H9 (cell line): ENCODE data around the gene GRB7. TPM values are rescaled to one million over a fixed set of nuclear protein-coding genes. Genes with fewer than 3 reads are reported as not detected.

Source experiments
- DNase-seq: peaks from one replicate; pipeline ENCODE4 v3.0.0-alpha.2; 2017
- H2AFZ ChIP-seq: one replicate; pipeline ENCODE4 v1.6.1; 2013; ENCODE audit warnings: mild to moderate bottlenecking, low read length, control low read depth, moderate library complexity
- H2AK5ac ChIP-seq: 2 replicates; pipeline ENCODE4 v1.6.1; 2013; ENCODE audit warnings: low read length, control low read depth, mixed read lengths; ENCODE audit not compliant: insufficient read length
- H2BK120ac ChIP-seq: one replicate; pipeline ENCODE4 v1.6.1; 2013; ENCODE audit warnings: low read depth, mild to moderate bottlenecking, low read length, control low read depth, inconsistent platforms; ENCODE audit not compliant: poor library complexity, severe bottlenecking
- H2BK12ac ChIP-seq: 2 replicates; pipeline ENCODE4 v1.6.1; 2013; ENCODE audit warnings: low read length, control low read depth, mixed read lengths, low read depth; ENCODE audit not compliant: insufficient read length
- H2BK15ac ChIP-seq: 2 replicates; pipeline ENCODE4 v1.6.1; 2013; ENCODE audit warnings: low read depth, low read length, control low read depth
- H2BK20ac ChIP-seq: one replicate; pipeline ENCODE4 v1.6.1; 2013; ENCODE audit warnings: low read depth, mild to moderate bottlenecking, low read length, control low read depth, inconsistent platforms; ENCODE audit not compliant: poor library complexity, severe bottlenecking
- H2BK5ac ChIP-seq: 2 replicates; pipeline ENCODE4 v1.6.1; 2013; ENCODE audit warnings: low read length, control low read depth, mixed read lengths; ENCODE audit not compliant: insufficient read length
- H3K14ac ChIP-seq: 2 replicates; pipeline ENCODE4 v1.6.1; 2013; ENCODE audit warnings: low read length, control low read depth; ENCODE audit not compliant: insufficient read depth
- H3K18ac ChIP-seq: 2 replicates; pipeline ENCODE4 v1.6.1; 2013; ENCODE audit warnings: low read depth, mild to moderate bottlenecking, mixed read lengths, low read length, control low read depth; ENCODE audit not compliant: insufficient read length
- H3K23ac ChIP-seq: 2 replicates; pipeline ENCODE4 v1.6.1; 2013; ENCODE audit warnings: low read length, control low read depth, mixed read lengths, low read depth; ENCODE audit not compliant: insufficient read length
- H3K23me2 ChIP-seq: 2 replicates; pipeline ENCODE4 v1.6.1; 2013; ENCODE audit warnings: low read depth, mild to moderate bottlenecking, mixed read lengths, low read length, control low read depth; ENCODE audit not compliant: insufficient read length, poor library complexity, severe bottlenecking
- H3K27ac ChIP-seq: 2 replicates; pipeline ENCODE4 v1.5.1; 2013; ENCODE audit warnings: low read length, control low read depth, mixed read lengths, low read depth; ENCODE audit not compliant: insufficient read length
- H3K27me3 ChIP-seq: 2 replicates; pipeline ENCODE4 v1.6.1; 2013; ENCODE audit warnings: low read length, control low read depth, inconsistent platforms; ENCODE audit not compliant: insufficient read depth
- H3K4ac ChIP-seq: 2 replicates; pipeline ENCODE4 v1.6.1; 2013; ENCODE audit warnings: low read depth, mild to moderate bottlenecking, control low read depth, inconsistent platforms, low read length, moderate library complexity
- H3K4me1 ChIP-seq: 2 replicates; pipeline ENCODE4 v1.6.1; 2013; ENCODE audit warnings: low read length, control low read depth, inconsistent platforms; ENCODE audit not compliant: insufficient read depth
- H3K4me2 ChIP-seq: 2 replicates; pipeline ENCODE4 v1.6.1; 2013; ENCODE audit warnings: low read length, control low read depth, mixed read lengths; ENCODE audit not compliant: insufficient read length, insufficient read depth
- H3K56ac ChIP-seq: 2 replicates; pipeline ENCODE4 v1.6.1; 2013; ENCODE audit warnings: low read depth, mild to moderate bottlenecking, mixed read lengths, low read length, control low read depth; ENCODE audit not compliant: insufficient read length
- H3K79me1 ChIP-seq: 2 replicates; pipeline ENCODE4 v1.6.1; 2013; ENCODE audit warnings: low read depth, mild to moderate bottlenecking, moderate library complexity, low read length, control low read depth, inconsistent platforms; ENCODE audit not compliant: insufficient read depth, poor library complexity, severe bottlenecking
- H3K79me2 ChIP-seq: 2 replicates; pipeline ENCODE4 v1.6.1; 2013; ENCODE audit warnings: low read length, control low read depth, inconsistent platforms; ENCODE audit not compliant: insufficient read depth
- H3K9ac ChIP-seq: 2 replicates; pipeline ENCODE4 v1.6.1; 2013; ENCODE audit warnings: low read length, control low read depth, mixed read lengths; ENCODE audit not compliant: insufficient read length; ENCODE audit errors: extremely low read depth
- H3K9me3 ChIP-seq: one replicate; pipeline ENCODE4 v1.6.1; 2013; ENCODE audit warnings: low read depth, low read length, inconsistent platforms; ENCODE audit not compliant: control insufficient read depth
- H3T11ph ChIP-seq: one replicate; pipeline ENCODE4 v1.6.1; 2013; ENCODE audit warnings: mild to moderate bottlenecking, low read length, control low read depth, inconsistent platforms
- H4K20me1 ChIP-seq: one replicate; pipeline ENCODE4 v1.6.1; 2013; ENCODE audit not compliant: control insufficient read depth, insufficient read length, insufficient read depth
- H4K5ac ChIP-seq: 2 replicates; pipeline ENCODE4 v1.6.1; 2013; ENCODE audit warnings: low read depth, mild to moderate bottlenecking, mixed read lengths, low read length, control low read depth; ENCODE audit not compliant: insufficient read length
- H4K8ac ChIP-seq: replicated peaks from 2 replicates; pipeline ENCODE4 v1.6.1; 2013; ENCODE audit warnings: low read length, control low read depth, mixed read lengths, low read depth; ENCODE audit not compliant: insufficient read length
- H4K91ac ChIP-seq: 2 replicates; pipeline ENCODE4 v1.6.1; 2013; ENCODE audit warnings: low read depth, mild to moderate bottlenecking, moderate library complexity, mixed read lengths, low read length, control low read depth; ENCODE audit not compliant: insufficient read length
- H3K27ac Mint-ChIP-seq, 3 experiments: 2 replicates in 2 of 3; 3 replicates in 1 of 3; pipeline ENCODE4 v1.8.0; 2020 to 2021; ENCODE audit warnings: mixed read lengths in 3 of 3, mild to moderate bottlenecking in 1 of 3, moderate library complexity in 1 of 3
- H3K27me3 Mint-ChIP-seq: 2 replicates; pipeline ENCODE4 v1.8.0; 2021; ENCODE audit warnings: low read depth, mild to moderate bottlenecking, moderate library complexity, mixed read lengths
- H3K36me3 Mint-ChIP-seq, 3 experiments: 2 replicates in 2 of 3; 3 replicates in 1 of 3; pipeline ENCODE4 v1.8.0; 2020 to 2021; ENCODE audit warnings: low read depth in 3 of 3, mixed read lengths in 3 of 3; ENCODE audit not compliant: insufficient read depth in 1 of 3
- H3K4me1 Mint-ChIP-seq, 2 experiments: 2 replicates each; pipeline ENCODE4 v1.8.0; 2020; ENCODE audit warnings: mixed read lengths in 2 of 2
- H3K4me3 Mint-ChIP-seq, 2 experiments: 2 replicates in 1 of 2; 3 replicates in 1 of 2; pipeline ENCODE4 v1.8.0; 2020 to 2021; ENCODE audit warnings: mild to moderate bottlenecking in 2 of 2, mixed read lengths in 2 of 2, moderate library complexity in 1 of 2
- H3K9me3 Mint-ChIP-seq, 2 experiments: 2 replicates in 1 of 2; 3 replicates in 1 of 2; pipeline ENCODE4 v1.8.0; 2020; ENCODE audit warnings: mild to moderate bottlenecking in 2 of 2, mixed read lengths in 2 of 2, moderate library complexity in 1 of 2
- WGBS: extraction: QIAGEN DNeasy Blood & Tissue Kit; methylation state at CpG from one replicate; pipeline ENCODE4 v1.1.7; 2013; ENCODE audit warnings: missing lambda C conversion rate, low lambda C conversion rate, mixed read lengths; ENCODE audit not compliant: insufficient read length; ENCODE audit errors: extremely low coverage; 5-methylcytosine and 5-hydroxymethylcytosine counted together
- total RNA-seq: library from RNA; stranded (reverse); gene quantifications from 2 replicates; pipeline ENCODE4 v1.2.1, GENCODE V29; 2021
- TF ChIP-seq, protein P1 (sequence below): fragments of 200-600 bp; sonication (generic); conservative IDR thresholded peaks from 3 replicates; pipeline ENCODE4 v1.8.0; 2021; ENCODE audit warnings: antibody characterized with exemption, mild to moderate bottlenecking

Gene GRB7
- total RNA-seq, 1 experiment from 2014 or later = 55.0 TPM

DNA sequence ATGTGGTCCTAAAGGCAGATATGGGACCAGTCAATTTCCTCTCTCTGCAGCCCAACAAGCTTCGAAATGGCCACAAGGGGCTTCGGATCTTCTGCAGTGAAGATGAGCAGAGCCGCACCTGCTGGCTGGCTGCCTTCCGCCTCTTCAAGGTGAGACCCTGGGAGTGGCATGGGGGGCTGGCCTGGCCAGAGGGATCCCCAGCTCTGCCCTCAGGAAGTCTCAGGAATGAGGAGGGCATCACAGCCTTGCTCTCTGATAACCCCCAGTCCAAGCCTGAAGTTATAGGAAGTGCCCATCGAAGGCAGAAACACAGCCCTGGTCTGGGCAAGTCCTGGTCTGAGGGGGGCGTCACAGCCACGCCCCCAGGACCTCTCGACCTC, 7.1 kb downstream of the GRB7 start:
- peaks cover 13 to 57% (median 50%) of the 10 kb centered on the region in 3 experiments; a peak in 6 of 7 replicates for H3K36me3 Mint-ChIP-seq
- H3K9ac ChIP-seq = no peak overlapping the region

More for the DNA sequence above, 7.1 kb downstream of the GRB7 start:
- Histone ChIP-seq H3K9me3 (no peaks in the 10 kb centered on the region), H4K5ac (no peak overlapping the region), H4K91ac (no peak overlapping the region), H3K79me2 (peaks cover 2% of the 10 kb centered on the region; the same call in 1 of the 2 replicates), H2BK5ac (no peak overlapping the region), H2BK12ac (no peak overlapping the region), H3K79me1 (no peaks in the 10 kb centered on the region), H3T11ph (no peak overlapping the region), H3K4me1 (peaks cover 3% of the 10 kb centered on the region; the same call in 1 of the 2 replicates), H3K14ac (no peak overlapping the region), H3K23me2 (peaks cover 12% of the 10 kb centered on the region), H3K4me2 (no peak overlapping the region), H3K27me3 (no peaks in the 10 kb centered on the region), H3K56ac (no peak overlapping the region), H4K20me1 (no peaks in the 10 kb centered on the region), H2BK120ac (no peak overlapping the region), H2BK15ac (no peak overlapping the region), H2AFZ (no peak overlapping the region), H3K4ac (no peak overlapping the region), H3K18ac (no peak overlapping the region), H3K23ac (no peak overlapping the region), H2AK5ac (no peak overlapping the region), H3K27ac (no peak overlapping the region), H2BK20ac (no peak overlapping the region), H4K8ac (no peak overlapping the region)
- Mint-ChIP-seq H3K4me3 (no peak overlapping the region), H3K9me3 (no peaks in the 10 kb centered on the region), H3K27ac (no peak overlapping the region; a peak in 1 of 7 replicates), H3K4me1 (peaks cover 17 to 22% of the 10 kb centered on the region in 2 experiments), H3K27me3 (no peaks in the 10 kb centered on the region)
- DNase-seq = peak; percentile 31
- no CpG with 5 or more reads among the region's 8 CpGs for WGBS
- TF ChIP-seq, protein P1, sequence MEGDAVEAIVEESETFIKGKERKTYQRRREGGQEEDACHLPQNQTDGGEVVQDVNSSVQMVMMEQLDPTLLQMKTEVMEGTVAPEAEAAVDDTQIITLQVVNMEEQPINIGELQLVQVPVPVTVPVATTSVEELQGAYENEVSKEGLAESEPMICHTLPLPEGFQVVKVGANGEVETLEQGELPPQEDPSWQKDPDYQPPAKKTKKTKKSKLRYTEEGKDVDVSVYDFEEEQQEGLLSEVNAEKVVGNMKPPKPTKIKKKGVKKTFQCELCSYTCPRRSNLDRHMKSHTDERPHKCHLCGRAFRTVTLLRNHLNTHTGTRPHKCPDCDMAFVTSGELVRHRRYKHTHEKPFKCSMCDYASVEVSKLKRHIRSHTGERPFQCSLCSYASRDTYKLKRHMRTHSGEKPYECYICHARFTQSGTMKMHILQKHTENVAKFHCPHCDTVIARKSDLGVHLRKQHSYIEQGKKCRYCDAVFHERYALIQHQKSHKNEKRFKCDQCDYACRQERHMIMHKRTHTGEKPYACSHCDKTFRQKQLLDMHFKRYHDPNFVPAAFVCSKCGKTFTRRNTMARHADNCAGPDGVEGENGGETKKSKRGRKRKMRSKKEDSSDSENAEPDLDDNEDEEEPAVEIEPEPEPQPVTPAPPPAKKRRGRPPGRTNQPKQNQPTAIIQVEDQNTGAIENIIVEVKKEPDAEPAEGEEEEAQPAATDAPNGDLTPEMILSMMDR = no peak
